ENCODE measurements around the gene SNRK. TPM values are rescaled to one million over a fixed set of nuclear protein-coding genes. Genes with fewer than 3 reads are reported as not detected.

Gene SNRK
- total and polyA plus RNA-seq, 2 of the 13 experiments (the other 11 are each of a cell fraction or from before 2014, with no cell fraction given) = 11.4 to 16.1 TPM

DNA sequence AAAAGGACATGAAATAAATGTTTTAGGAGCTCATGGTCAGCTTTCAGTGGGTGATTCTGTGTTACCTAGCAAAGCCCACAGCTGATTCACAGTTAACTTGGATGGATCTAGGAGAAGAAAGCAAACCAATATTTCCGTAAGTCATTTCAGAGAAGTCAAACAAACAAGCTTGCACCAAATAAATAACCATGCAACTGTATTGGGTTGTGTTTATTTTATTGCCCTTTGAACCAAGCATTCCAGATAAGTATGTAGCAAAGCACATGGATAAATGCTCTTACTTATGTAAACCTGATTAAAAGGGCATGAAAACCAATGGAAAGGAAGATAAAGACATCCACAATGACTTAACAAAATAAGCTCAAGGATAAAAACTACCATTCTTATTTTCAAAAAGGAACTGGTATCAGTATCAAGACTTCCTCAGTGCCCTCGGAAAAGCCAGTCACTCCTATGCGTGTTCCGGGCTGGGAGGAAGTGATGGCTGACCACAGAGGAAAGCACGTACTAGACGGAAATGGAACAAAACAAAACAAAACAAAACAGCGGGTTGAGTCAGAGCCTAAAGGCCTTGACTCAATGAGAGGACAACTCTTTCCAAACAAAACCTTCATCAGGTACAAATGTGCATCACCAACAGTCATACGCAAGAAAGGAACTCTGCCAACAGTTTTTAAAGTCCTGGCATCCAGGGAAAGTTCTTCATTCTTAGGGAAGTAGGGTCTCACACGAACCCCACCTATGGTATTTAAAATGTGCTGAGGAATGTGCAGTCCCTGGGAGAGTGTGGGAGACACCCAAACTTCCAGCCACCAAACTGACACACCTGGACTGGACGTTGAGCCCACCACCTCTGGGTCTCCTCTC is 103.3 kb downstream of the SNRK start (continued):
- no peak for TF ChIP-seq ZNF446 (CRISPR knock-in tag; IDR thresholded peaks at IDR 0.05)
- TF ChIP-seq PAX8 (CRISPR knock-in tag; IDR thresholded peaks at IDR 0.05; ENCODE audit: borderline replicate concordance) = no peak
- TF ChIP-seq, protein P1, sequence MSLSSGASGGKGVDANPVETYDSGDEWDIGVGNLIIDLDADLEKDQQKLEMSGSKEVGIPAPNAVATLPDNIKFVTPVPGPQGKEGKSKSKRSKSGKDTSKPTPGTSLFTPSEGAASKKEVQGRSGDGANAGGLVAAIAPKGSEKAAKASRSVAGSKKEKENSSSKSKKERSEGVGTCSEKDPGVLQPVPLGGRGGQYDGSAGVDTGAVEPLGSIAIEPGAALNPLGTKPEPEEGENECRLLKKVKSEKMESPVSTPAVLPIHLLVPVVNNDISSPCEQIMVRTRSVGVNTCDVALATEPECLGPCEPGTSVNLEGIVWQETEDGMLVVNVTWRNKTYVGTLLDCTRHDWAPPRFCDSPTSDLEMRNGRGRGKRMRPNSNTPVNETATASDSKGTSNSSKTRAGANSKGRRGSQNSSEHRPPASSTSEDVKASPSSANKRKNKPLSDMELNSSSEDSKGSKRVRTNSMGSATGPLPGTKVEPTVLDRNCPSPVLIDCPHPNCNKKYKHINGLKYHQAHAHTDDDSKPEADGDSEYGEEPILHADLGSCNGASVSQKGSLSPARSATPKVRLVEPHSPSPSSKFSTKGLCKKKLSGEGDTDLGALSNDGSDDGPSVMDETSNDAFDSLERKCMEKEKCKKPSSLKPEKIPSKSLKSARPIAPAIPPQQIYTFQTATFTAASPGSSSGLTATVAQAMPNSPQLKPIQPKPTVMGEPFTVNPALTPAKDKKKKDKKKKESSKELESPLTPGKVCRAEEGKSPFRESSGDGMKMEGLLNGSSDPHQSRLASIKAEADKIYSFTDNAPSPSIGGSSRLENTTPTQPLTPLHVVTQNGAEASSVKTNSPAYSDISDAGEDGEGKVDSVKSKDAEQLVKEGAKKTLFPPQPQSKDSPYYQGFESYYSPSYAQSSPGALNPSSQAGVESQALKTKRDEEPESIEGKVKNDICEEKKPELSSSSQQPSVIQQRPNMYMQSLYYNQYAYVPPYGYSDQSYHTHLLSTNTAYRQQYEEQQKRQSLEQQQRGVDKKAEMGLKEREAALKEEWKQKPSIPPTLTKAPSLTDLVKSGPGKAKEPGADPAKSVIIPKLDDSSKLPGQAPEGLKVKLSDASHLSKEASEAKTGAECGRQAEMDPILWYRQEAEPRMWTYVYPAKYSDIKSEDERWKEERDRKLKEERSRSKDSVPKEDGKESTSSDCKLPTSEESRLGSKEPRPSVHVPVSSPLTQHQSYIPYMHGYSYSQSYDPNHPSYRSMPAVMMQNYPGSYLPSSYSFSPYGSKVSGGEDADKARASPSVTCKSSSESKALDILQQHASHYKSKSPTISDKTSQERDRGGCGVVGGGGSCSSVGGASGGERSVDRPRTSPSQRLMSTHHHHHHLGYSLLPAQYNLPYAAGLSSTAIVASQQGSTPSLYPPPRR (CRISPR knock-in tag; IDR thresholded peaks at IDR 0.05; ENCODE audit: borderline replicate concordance) = no peak
- TF ChIP-seq, protein P2, sequence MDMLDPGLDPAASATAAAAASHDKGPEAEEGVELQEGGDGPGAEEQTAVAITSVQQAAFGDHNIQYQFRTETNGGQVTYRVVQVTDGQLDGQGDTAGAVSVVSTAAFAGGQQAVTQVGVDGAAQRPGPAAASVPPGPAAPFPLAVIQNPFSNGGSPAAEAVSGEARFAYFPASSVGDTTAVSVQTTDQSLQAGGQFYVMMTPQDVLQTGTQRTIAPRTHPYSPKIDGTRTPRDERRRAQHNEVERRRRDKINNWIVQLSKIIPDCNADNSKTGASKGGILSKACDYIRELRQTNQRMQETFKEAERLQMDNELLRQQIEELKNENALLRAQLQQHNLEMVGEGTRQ (IDR thresholded peaks at IDR 0.05; ENCODE audit: low read depth, low read length) = no peak
- TF ChIP-seq, protein P2 (CRISPR knock-in tag; IDR thresholded peaks at IDR 0.05; ENCODE audit: borderline replicate concordance) = no peak
- no peak for TF ChIP-seq SALL2 (CRISPR knock-in tag; IDR thresholded peaks at IDR 0.05)
- TF ChIP-seq NFIC (IDR thresholded peaks at IDR 0.05; ENCODE audit: low read length) = no peak
- TF ChIP-seq ZNF674 (CRISPR knock-in tag; IDR thresholded peaks at IDR 0.05; ENCODE audit: low read depth) = no peak
- no peak for TF ChIP-seq ZNF367 (CRISPR knock-in tag; IDR thresholded peaks at IDR 0.05; ENCODE audit: borderline replicate concordance)
- TF ChIP-seq, protein P3, sequence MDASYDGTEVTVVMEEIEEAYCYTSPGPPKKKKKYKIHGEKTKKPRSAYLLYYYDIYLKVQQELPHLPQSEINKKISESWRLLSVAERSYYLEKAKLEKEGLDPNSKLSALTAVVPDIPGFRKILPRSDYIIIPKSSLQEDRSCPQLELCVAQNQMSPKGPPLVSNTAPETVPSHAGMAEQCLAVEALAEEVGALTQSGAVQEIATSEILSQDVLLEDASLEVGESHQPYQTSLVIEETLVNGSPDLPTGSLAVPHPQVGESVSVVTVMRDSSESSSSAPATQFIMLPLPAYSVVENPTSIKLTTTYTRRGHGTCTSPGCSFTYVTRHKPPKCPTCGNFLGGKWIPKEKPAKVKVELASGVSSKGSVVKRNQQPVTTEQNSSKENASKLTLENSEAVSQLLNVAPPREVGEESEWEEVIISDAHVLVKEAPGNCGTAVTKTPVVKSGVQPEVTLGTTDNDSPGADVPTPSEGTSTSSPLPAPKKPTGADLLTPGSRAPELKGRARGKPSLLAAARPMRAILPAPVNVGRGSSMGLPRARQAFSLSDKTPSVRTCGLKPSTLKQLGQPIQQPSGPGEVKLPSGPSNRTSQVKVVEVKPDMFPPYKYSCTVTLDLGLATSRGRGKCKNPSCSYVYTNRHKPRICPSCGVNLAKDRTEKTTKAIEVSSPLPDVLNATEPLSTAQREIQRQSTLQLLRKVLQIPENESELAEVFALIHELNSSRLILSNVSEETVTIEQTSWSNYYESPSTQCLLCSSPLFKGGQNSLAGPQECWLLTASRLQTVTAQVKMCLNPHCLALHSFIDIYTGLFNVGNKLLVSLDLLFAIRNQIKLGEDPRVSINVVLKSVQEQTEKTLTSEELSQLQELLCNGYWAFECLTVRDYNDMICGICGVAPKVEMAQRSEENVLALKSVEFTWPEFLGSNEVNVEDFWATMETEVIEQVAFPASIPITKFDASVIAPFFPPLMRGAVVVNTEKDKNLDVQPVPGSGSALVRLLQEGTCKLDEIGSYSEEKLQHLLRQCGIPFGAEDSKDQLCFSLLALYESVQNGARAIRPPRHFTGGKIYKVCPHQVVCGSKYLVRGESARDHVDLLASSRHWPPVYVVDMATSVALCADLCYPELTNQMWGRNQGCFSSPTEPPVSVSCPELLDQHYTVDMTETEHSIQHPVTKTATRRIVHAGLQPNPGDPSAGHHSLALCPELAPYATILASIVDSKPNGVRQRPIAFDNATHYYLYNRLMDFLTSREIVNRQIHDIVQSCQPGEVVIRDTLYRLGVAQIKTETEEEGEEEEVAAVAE (CRISPR knock-in tag; IDR thresholded peaks at IDR 0.05; ENCODE audit: borderline replicate concordance) = no peak
- no peak for TF ChIP-seq FOXK2 (IDR thresholded peaks at IDR 0.05)
- peak; percentile 23; the same call in 1 of the 2 replicates for TF ChIP-seq ELF3 (CRISPR knock-in tag; IDR thresholded peaks at IDR 0.05)
- TF ChIP-seq, protein P4, sequence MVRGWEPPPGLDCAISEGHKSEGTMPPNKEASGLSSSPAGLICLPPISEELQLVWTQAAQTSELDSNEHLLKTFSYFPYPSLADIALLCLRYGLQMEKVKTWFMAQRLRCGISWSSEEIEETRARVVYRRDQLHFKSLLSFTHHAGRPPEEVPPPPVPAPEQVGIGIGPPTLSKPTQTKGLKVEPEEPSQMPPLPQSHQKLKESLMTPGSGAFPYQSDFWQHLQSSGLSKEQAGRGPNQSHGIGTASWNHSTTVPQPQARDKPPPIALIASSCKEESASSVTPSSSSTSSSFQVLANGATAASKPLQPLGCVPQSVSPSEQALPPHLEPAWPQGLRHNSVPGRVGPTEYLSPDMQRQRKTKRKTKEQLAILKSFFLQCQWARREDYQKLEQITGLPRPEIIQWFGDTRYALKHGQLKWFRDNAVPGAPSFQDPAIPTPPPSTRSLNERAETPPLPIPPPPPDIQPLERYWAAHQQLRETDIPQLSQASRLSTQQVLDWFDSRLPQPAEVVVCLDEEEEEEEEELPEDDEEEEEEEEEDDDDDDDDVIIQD (CRISPR knock-in tag; IDR thresholded peaks at IDR 0.05; ENCODE audit: low read depth) = peak; percentile 41; the same call in 1 of the 2 replicates
- TF ChIP-seq ATM (IDR thresholded peaks at IDR 0.05; ENCODE audit: borderline replicate concordance) = no peak
- TF ChIP-seq ZNF709 (CRISPR knock-in tag; IDR thresholded peaks at IDR 0.05) = no peak
- no peak for TF ChIP-seq ZNF225 (CRISPR knock-in tag; IDR thresholded peaks at IDR 0.05)

Data from HepG2 (cell line).